ENCODE results near the gene CEMIP. TPM values are rescaled to one million over a fixed set of nuclear protein-coding genes. Genes with fewer than 3 reads are reported as not detected.
A peak's percentile ranks its signal among the peaks of the same experiment; 100 is the strongest.

The CEMIP gene
- total RNA-seq, 1 donor from 2014 or later = not detected

- no peak for ATAC-seq
- intact Hi-C loops (cut with micrococcal nuclease) = no loop called here
- no peak for DNase-seq
These were observed 157.3 kb downstream of the CEMIP start for GRCh38 chr15:80936288-80937078.

GRCh38 chr15:80937718-80938117 lies 158.5 kb downstream of the CEMIP start:
- intact Hi-C loops (cut with micrococcal nuclease) = no loop called here
- ATAC-seq = no peak
- DNase-seq = no peak

- intact Hi-C loops (cut with micrococcal nuclease) = no loop called here
- ATAC-seq = no peak
These were observed 160.0 kb downstream of the CEMIP start for GRCh38 chr15:80939216-80939615.

GRCh38 chr15:80940331-80940730 lies 161.2 kb downstream of the CEMIP start:
- intact Hi-C loops (cut with micrococcal nuclease) = no loop called here
- DNase-seq (no peak), ATAC-seq (no peak)

More at GRCh38 chr15:80939216-80939615, 160.0 kb downstream of the CEMIP start:
- DNase-seq = no peak

GRCh38 chr15:80940851-80941250 lies 161.7 kb downstream of the CEMIP start:
- no peak for ATAC-seq
- DNase-seq = no peak
- intact Hi-C loops (cut with micrococcal nuclease) = no loop called here

GRCh38 chr15:80942266-80942665 lies 163.1 kb downstream of the CEMIP start:
- DNase-seq (no peak), ATAC-seq (no peak)
- intact Hi-C loops (cut with micrococcal nuclease) = no loop called here

- intact Hi-C loops (cut with micrococcal nuclease) = no loop called here
These were observed 163.8 kb downstream of the CEMIP start for GRCh38 chr15:80942746-80943565.

GRCh38 chr15:80944818-80945217 lies 165.6 kb downstream of the CEMIP start:
- intact Hi-C loops (cut with micrococcal nuclease) = no loop called here
- DNase-seq (no peak), ATAC-seq (no peak)

More at GRCh38 chr15:80942746-80943565, 163.8 kb downstream of the CEMIP start:
- ATAC-seq (peak; percentile 93), DNase-seq (peak; percentile 53)

GRCh38 chr15:80945605-80946004 lies 166.4 kb downstream of the CEMIP start:
- ATAC-seq (no peak), DNase-seq (no peak)
- intact Hi-C loops (cut with micrococcal nuclease) = no loop called here

GRCh38 chr15:80946576-80946975 lies 167.4 kb downstream of the CEMIP start:
- intact Hi-C loops (cut with micrococcal nuclease) = no loop called here
- ATAC-seq = no peak
- no peak for DNase-seq

GRCh38 chr15:80948651-80949292 lies 169.6 kb downstream of the CEMIP start:
- intact Hi-C loops (cut with micrococcal nuclease) = no loop called here
- DNase-seq (no peak), ATAC-seq (no peak)

- DNase-seq (no peak), ATAC-seq (no peak)
- intact Hi-C loops (cut with micrococcal nuclease) = no loop called here
These were observed 170.6 kb downstream of the CEMIP start for GRCh38 chr15:80949756-80950155.

- no peak for DNase-seq
- intact Hi-C loops (cut with micrococcal nuclease) = no loop called here
- ATAC-seq = no peak
These were observed 171.3 kb downstream of the CEMIP start for GRCh38 chr15:80950291-80951078.

- DNase-seq = no peak
- ATAC-seq = no peak
- intact Hi-C loops (cut with micrococcal nuclease) = no loop called here
These were observed 172.8 kb downstream of the CEMIP start for GRCh38 chr15:80951941-80952340.

- intact Hi-C loops (cut with micrococcal nuclease) = no loop called here
These were observed 174.1 kb downstream of the CEMIP start for GRCh38 chr15:80953001-80953952.

GRCh38 chr15:80953953-80954778 lies 175.0 kb downstream of the CEMIP start:
- DNase-seq = no peak
- intact Hi-C loops (cut with micrococcal nuclease) = no loop called here
- ATAC-seq = no peak

More at GRCh38 chr15:80953001-80953952, 174.1 kb downstream of the CEMIP start:
- ATAC-seq (no peak), DNase-seq (no peak)

Measured in left ventricle myocardium superior (tissue), 1 donor.